Heart left ventricle (tissue), 16 donors: ENCODE measurements around the gene CNTF. TPM values are rescaled to one million over a fixed set of nuclear protein-coding genes. Genes with fewer than 3 reads are reported as not detected.
A peak's percentile ranks its signal among the peaks of the same experiment; 100 is the strongest.

Source experiments
- ATAC-seq, 4 donors: fragments of 200-7000 bp; cut with Tn5 transposase; one replicate each; pipeline ENCODE4 v1.9.1; 2020 to 2022; ENCODE audit warnings: moderate library complexity in 4 of 4, mild to moderate bottlenecking in 3 of 4, moderate number of reproducible peaks in 1 of 4
- DNase-seq, 5 donors: peaks; one replicate each; pipeline ENCODE4 v3.0.0-alpha.2; 2020
- H3K27ac ChIP-seq, 12 donors: fragments of 200-600 bp; sonication (generic) in 4 of 12; one replicate each; pipeline versions ENCODE4 v1.5.0 to v1.8.0; 2016 to 2022; ENCODE audit warnings: mild to moderate bottlenecking in 2 of 12
- H3K27me3 ChIP-seq, 9 donors: fragments of 200-600 bp; sonication (generic) in 2 of 9; one replicate each; pipeline versions ENCODE4 v1.5.1 to v1.8.0; 2016 to 2022; ENCODE audit warnings: mild to moderate bottlenecking in 3 of 9
- H3K36me3 ChIP-seq, 9 donors: fragments of 200-600 bp; sonication (generic) in 2 of 9; one replicate each; pipeline versions ENCODE4 v1.5.0 to v1.8.0; 2018 to 2022; ENCODE audit warnings: mild to moderate bottlenecking in 2 of 9
- H3K4me1 ChIP-seq, 12 donors: fragments of 200-600 bp; sonication (generic) in 4 of 12; one replicate each; pipeline versions ENCODE4 v1.5.0 to v1.8.0; 2016 to 2022; ENCODE audit warnings: mild to moderate bottlenecking in 3 of 12
- H3K4me3 ChIP-seq, 12 donors: fragments of 200-600 bp; sonication (generic) in 4 of 12; one replicate each; pipeline versions ENCODE4 v1.5.0 to v1.8.0; 2017 to 2022; ENCODE audit warnings: mild to moderate bottlenecking in 9 of 12, moderate library complexity in 4 of 12
- H3K9me3 ChIP-seq, 12 donors: fragments of 200-600 bp; sonication (generic) in 4 of 12; one replicate each; pipeline versions ENCODE4 v1.5.0 to v1.8.0; 2016 to 2022; ENCODE audit warnings: mild to moderate bottlenecking in 1 of 12
- POLR2A ChIP-seq, 2 donors: fragments of 450-650 bp; IDR thresholded peaks; one replicate each; pipeline ENCODE4 v1.6.1; 2017; ENCODE audit warnings: antibody characterized with exemption in 2 of 2, mild to moderate bottlenecking in 2 of 2, moderate library complexity in 2 of 2
- WGBS, 4 donors: extraction: QIAGEN DNeasy Blood & Tissue Kit in 2 of 4; methylation state at CpG; one replicate each; pipeline versions ENCODE4 v1.1.5 to v1.1.7; 2013 to 2018; 5-methylcytosine and 5-hydroxymethylcytosine counted together
- intact Hi-C, 10 donors: fragments of 100-400 bp; cut with DNase I; formaldehyde crosslinking; loops; one replicate each; pipeline versions ENCODE4 v1.11.1 to v1.14.2; 2022
- polyA plus RNA-seq, 2 donors: library from polyadenylated mRNA; stranded (reverse); fragments of 200-250 nt; gene quantifications; one replicate each; pipeline ENCODE4 v1.2.3, GENCODE V29; 2013
- total RNA-seq, 9 donors: library from RNA; depleted of rRNA in 2 of 9; stranded (reverse); fragments of >200 nt in 2 of 9; fragmentation: NEBNext Ultra II Directional in 3 of 9; extraction: Animal tissue kit (Norgen Biotek cat#: 25700) in 3 of 9; gene quantifications; one replicate each; pipeline versions ENCODE4 v1.1.0 to v1.2.4, GENCODE V29; 2016 to 2023
- TF ChIP-seq, protein P1 (sequence below), 12 donors: fragments of 200-600 bp; sonication (generic) in 4 of 12; IDR thresholded peaks; one replicate each; pipeline versions ENCODE4 v1.5.0 to v1.8.0; 2018 to 2022; ENCODE audit warnings: antibody characterized with exemption in 12 of 12, mild to moderate bottlenecking in 5 of 12
- donor health status: ischemic (EF 13 %, LVEDD 7.1; RV severe dilation, severe dysfunction).
- donor health status: healthy with polysubstance abuse.
- donor health status: DM: no; HTN: yes; CAD: no.
- donor health status: DM: no; HTN: no; CAD: no.
- donor health status: ischemic (EF 25% LVEDD 6.9; RV normal size, moderate dysfunction).
- donor health status: ischemic (EF 25% LVEDD 5.7; RV mildly dilated, moderate dysfunction).
- donor health status: healthy.
- donor health status: DM: yes; HTN: yes; CAD: no.
- donor health status: ischemic (EF 35%, LVEDD 5.7; RV mildly dilated, moderate dysfunction).
- donor health status: nonischemic (EF 11% LVEDD 7.7; RV severe dilation, severe dysfunction).
- donor health status: DM: yes; HTN: yes; CAD: no.
- donor health status: PGD.
- donor health status: ischemic (EF 29% LVEDD 5.4; RV normal size, mild dysfunction).
- donor health status: nonischemic (EF 23%, LVEDD 6.1; RV moderate dilation, normal function).

Gene CNTF
- total and polyA plus RNA-seq, 11 donors = 0.19 to 1.5 (median 0.96) TPM

DNA sequence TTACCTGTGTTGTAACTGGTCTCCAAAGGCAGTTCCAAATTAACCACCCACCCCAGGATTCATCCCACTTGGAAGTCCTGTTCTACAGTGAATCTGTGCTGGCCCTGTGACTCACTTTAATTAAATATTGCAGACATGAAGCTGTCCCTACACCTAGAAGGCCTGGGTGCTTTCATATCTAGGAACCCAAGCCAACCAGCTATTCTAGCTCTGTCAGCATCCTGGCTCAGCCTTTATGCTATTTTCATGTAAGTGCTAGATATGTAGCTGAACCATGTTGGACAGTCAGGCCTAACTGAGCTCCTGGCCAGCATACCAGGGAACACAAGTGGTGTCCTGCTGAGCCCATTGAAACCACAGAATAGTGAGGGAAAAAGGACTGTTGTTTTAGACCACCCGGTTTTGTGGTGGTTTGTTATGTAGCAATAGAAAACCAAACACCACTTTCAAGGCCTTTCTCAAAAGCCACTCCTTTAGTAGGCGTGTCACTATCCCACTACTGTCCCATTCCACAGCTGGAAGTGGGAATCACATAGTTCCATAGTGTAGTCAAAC is 30.3 kb downstream of the CNTF start:
- H3K4me1 ChIP-seq = peaks cover 0 to 21% (median 4%) of the 10 kb centered on the region in 12 donors
- 72 to 81% (median 77%) methylated on average over 2 of the region's 2 CpGs for WGBS, 4 donors
- intact Hi-C loops = loop anchor here in 6 of 10 donors (10.0 kb wide), 4 partner anchors 132 to 502 kb away; no protein-coding TSS in a partner anchor

DNA sequence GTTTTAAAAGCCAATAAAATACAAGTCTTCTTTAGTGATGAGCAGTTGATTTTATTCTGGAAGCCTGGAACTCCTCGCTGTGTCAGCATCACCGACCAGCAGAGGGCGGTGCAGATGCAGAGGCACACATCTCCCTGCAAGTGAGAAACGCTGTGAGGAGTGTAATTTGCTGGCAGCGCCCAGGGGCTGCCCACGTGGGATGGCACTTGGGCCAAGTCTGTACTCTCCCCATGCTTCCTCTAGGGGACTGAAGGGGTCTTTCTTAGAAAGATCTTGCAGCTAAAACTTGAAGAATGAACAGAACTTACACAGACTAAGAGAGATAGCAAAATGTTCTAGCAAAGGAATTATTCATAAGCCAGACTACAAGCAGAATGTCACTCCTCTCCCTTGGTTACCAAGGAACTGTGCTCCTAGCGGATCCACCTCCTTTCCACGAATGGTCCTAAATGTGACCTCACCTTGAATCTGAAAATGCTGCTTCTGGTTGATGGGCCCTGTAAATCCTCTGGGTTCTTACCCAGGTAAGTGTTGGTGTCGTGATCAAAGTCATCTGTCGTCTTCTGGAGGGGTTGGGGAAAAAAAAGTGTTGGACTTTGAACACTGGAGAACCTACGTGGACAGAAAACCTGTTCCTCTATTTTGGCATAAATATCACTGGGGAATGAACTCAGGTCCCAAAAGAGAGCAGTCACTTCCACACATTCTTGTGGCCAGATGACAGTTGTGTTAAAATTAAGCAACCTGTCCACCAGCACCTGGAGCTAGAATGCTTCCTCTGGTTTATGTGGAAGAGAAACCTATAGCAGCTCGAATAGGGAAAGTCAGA is 31.8 kb downstream of the CNTF start:
- Histone ChIP-seq H3K36me3 (no peaks in the 10 kb centered on the region), H3K27me3 (no peaks in the 10 kb centered on the region), H3K9me3 (peaks cover 0 to 6% (median 0%) of the 10 kb centered on the region in 12 donors), H3K4me1 (peaks cover 0 to 21% (median 4%) of the 10 kb centered on the region in 12 donors), H3K27ac (no peak overlapping the region), H3K4me3 (no peak overlapping the region)
- TF ChIP-seq, protein P1, sequence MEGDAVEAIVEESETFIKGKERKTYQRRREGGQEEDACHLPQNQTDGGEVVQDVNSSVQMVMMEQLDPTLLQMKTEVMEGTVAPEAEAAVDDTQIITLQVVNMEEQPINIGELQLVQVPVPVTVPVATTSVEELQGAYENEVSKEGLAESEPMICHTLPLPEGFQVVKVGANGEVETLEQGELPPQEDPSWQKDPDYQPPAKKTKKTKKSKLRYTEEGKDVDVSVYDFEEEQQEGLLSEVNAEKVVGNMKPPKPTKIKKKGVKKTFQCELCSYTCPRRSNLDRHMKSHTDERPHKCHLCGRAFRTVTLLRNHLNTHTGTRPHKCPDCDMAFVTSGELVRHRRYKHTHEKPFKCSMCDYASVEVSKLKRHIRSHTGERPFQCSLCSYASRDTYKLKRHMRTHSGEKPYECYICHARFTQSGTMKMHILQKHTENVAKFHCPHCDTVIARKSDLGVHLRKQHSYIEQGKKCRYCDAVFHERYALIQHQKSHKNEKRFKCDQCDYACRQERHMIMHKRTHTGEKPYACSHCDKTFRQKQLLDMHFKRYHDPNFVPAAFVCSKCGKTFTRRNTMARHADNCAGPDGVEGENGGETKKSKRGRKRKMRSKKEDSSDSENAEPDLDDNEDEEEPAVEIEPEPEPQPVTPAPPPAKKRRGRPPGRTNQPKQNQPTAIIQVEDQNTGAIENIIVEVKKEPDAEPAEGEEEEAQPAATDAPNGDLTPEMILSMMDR (IDR thresholded peaks at IDR 0.05) = peak; percentile 75 to 95 (median 88)
- no peak for TF ChIP-seq POLR2A (IDR thresholded peaks at IDR 0.05)
- ATAC-seq = peak; percentile 79 to 97 (median 92)
- 27 to 31% (median 29%) methylated on average over 12 of the region's 12 CpGs for WGBS, 4 donors
- DNase-seq = peak; percentile 70 to 89 (median 78)
- intact Hi-C loops = loop anchor here in 6 of 10 donors (10.0 kb wide), 4 partner anchors 131 to 501 kb away; no protein-coding TSS in a partner anchor

More for the DNA sequence above, 30.3 kb downstream of the CNTF start:
- peak in 2 of 5 donors; percentile 9 to 29 for DNase-seq
- H3K27me3 ChIP-seq = no peaks in the 10 kb centered on the region
- TF ChIP-seq, protein P1 (IDR thresholded peaks at IDR 0.05) = no peak
- TF ChIP-seq POLR2A (IDR thresholded peaks at IDR 0.05) = no peak
- H3K4me3 ChIP-seq = no peak overlapping the region
- H3K27ac ChIP-seq = no peak overlapping the region
- H3K9me3 ChIP-seq = peaks cover 0 to 6% (median 0%) of the 10 kb centered on the region in 12 donors
- peak; percentile 44 to 83 (median 74) for ATAC-seq
- H3K36me3 ChIP-seq = no peaks in the 10 kb centered on the region

DNA sequence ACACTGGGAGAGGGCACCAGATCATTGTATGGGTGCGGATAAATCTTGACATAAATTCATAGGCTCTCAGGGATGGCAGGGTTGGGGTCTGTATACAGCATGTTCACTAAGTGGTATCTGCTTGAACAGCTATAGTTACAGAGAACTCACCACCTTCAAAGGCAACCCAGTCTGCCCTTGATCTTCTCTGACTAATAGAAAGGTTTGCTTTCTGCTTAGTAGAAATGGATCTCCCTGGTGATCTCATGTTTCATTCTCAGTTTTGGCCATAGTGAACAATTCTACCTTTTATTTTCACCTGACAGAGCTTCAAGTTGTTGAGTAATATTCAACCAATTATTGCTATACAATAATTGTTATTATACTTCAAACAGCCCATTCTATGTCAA is 32.4 kb downstream of the CNTF start:
- 98 to 100% (median 100%) methylated on average over 1 of the region's 1 CpG for WGBS, 4 donors
- H3K27me3 ChIP-seq = no peaks in the 10 kb centered on the region
- DNase-seq = no peak
- H3K4me1 ChIP-seq = peaks cover 0 to 20% (median 4%) of the 10 kb centered on the region in 12 donors
- no peak for ATAC-seq
- TF ChIP-seq, protein P1 (IDR thresholded peaks at IDR 0.05) = no peak
- no peak for TF ChIP-seq POLR2A (IDR thresholded peaks at IDR 0.05)
- intact Hi-C loops = loop anchor here in 6 of 10 donors (10.0 kb wide), 4 partner anchors 130 to 500 kb away; no protein-coding TSS in a partner anchor
- H3K36me3 ChIP-seq = no peaks in the 10 kb centered on the region
- H3K4me3 ChIP-seq = no peak overlapping the region
- peaks cover 0 to under 1% (median 0%) of the 10 kb centered on the region in 12 donors for H3K9me3 ChIP-seq
- no peak overlapping the region for H3K27ac ChIP-seq

DNA sequence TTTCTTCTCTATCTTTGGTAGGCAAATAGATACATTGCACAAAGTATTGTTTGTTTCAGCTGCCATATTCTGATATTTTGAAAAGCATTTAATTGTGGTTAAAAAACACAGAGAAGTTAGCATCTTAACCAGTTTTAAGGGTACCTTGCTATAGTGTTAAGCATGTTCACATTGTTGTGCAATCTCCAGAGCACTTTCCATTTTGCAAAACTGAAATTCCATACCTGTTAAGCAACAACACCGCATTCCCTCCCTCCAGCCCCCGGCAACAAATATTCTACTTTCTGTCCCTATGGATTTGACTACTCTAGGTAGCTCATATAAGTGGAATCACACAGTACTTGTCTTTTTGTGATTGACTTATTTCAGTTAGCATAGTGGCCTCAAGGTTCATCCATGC is 33.9 kb downstream of the CNTF start:
- ATAC-seq (no peak), DNase-seq (no peak)
- Histone ChIP-seq H3K27ac (no peak overlapping the region), H3K9me3 (no peaks in the 10 kb centered on the region), H3K4me1 (peaks cover 0 to 10% (median 0%) of the 10 kb centered on the region in 12 donors), H3K4me3 (no peak overlapping the region), H3K36me3 (no peaks in the 10 kb centered on the region), H3K27me3 (no peaks in the 10 kb centered on the region)
- intact Hi-C loops = loop anchor here in 6 of 10 donors (10.0 kb wide), 4 partner anchors 128 to 498 kb away; no protein-coding TSS in a partner anchor
- WGBS, 4 donors = 93 to 98% (median 96%) methylated on average over 2 of the region's 2 CpGs
- TF ChIP-seq POLR2A (IDR thresholded peaks at IDR 0.05) = no peak
- TF ChIP-seq, protein P1 (IDR thresholded peaks at IDR 0.05) = no peak
